GM21447 (cell line): Measurements from ENCODE around the gene NEMP1.
"Not testable (repeated sequence)": the region's sequence is repeated elsewhere in the genome, so short reads cannot be mapped to it uniquely, and the experiment has no call there.

Experiments
- ATAC-seq: cut with Tn5 transposase; IDR thresholded peaks from one replicate; pipeline ENCODE4 v1.9.1; 2021; ENCODE audit not compliant: unreplicated experiment

Gene NEMP1, protein sequence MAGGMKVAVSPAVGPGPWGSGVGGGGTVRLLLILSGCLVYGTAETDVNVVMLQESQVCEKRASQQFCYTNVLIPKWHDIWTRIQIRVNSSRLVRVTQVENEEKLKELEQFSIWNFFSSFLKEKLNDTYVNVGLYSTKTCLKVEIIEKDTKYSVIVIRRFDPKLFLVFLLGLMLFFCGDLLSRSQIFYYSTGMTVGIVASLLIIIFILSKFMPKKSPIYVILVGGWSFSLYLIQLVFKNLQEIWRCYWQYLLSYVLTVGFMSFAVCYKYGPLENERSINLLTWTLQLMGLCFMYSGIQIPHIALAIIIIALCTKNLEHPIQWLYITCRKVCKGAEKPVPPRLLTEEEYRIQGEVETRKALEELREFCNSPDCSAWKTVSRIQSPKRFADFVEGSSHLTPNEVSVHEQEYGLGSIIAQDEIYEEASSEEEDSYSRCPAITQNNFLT

DNA sequence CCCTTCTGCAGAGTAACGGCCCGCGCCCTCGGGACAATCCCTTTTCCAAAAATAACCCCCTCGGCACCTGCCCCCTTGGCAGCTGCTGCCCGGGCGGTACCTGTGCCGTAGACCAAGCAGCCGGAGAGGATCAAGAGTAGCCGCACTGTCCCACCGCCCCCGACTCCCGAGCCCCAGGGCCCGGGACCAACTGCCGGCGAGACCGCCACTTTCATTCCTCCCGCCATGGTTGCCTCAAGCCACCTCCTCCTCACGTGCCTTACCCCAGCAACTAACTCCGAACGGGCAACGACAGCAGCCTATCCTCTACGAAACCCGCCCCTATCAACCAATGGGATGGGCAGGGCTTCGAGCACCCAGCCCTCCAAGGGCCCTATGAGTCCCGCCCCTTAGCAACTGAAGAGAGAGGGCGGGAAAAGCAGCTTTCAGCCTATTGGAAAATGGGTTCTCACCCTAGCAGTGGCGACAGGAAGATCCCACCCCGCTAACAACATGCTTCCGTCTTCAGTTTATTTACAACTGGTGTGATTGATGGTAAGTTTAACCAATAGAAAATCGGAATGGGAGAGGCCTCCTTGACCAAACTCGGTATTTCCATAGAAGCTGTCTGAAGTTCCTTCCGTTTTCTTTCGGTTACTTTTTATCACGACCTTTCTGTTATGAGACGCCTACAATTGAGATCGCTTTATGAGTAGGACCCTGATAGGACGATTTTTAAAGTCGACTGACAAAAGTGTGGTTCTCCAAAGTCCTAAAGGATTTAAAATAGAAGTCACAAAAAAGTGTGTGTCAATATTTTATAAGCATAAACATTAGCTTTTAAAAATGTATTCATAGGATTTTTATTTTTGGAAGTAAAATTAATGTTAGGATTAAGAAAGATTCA, at the start of gene NEMP1:
NEMP1 (minus strand) TSS at position 273 of the 886 bp plus-strand sequence; CDS start at position 227, 46 bp downstream.
- ATAC-seq: peak; percentile 91

DNA sequence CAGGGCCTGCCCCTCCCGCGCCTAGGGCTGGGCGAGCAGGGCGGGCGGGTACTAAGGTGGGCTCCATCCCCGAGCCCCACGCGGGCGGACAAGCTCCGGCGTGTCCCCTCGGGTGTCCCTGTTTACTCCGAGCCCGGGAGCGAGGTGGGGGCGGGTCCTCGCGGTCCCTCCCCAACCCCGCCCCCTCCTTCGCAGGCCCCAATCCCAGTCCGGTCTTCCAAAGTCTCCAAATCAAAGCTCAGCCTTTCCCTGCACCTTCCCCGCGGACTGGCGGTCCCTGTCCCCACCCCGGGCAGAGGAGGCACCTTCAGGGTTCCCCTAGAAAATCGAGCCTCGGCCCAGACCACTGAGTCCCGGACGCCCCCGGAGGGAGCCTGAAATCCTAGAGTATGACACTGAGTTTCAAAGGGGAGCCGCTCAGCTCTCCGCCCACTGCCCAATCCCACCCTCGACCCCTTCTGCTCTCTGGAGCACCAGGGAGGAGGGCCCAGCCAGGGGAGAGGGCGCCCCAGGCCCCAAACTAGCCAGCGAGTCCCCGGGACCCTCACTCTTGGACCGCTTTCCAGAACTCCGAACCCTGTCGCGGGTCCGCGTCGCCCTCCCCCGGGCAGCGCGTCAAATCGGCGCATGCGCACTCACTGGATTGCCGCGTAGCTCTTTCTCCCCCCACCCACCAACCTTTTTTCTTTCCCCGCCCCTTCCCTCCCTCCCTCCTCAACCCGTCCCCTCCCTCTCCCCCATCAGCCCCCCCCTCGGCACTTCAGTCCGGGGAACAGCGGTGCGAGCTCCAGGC, 49.3 kb upstream of the NEMP1 start, which contains the start of gene LRP1:
LRP1 (plus strand) TSS at position 758 of the 793 bp plus-strand sequence. CDS start 482 bp downstream, outside the sequence.
- ATAC-seq: no peak

DNA sequence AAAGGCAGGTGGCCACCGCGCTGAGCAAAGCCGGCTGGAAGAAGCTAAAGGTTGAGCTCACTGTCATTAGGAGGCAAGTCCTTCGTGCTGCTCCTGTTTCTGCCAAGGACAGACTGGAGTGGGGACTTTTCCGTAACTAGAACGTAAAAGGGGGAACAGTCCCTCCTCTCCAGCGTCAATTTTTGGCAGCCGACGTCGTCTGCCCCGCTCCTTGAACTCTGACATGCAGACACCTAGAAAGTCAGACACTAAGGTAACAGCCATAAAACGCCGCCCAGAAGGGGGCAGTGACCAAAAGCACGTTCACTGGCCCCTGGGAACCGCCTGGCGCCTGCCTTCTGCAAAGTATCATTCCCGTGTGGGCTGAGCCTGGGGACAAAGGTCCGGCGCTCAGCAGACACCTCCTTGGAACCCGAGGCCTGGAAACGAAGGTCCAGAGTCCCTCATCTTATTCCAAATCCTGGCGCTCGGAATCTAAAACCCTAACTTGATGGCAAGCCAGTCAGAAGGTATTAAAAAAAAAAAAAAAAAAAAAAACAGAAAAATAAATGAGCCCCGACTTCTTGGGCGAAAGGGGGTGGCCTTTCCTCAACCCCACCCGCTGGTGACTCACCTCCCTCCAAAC, 48.6 kb upstream of the NEMP1 start:
- no peak for ATAC-seq

DNA sequence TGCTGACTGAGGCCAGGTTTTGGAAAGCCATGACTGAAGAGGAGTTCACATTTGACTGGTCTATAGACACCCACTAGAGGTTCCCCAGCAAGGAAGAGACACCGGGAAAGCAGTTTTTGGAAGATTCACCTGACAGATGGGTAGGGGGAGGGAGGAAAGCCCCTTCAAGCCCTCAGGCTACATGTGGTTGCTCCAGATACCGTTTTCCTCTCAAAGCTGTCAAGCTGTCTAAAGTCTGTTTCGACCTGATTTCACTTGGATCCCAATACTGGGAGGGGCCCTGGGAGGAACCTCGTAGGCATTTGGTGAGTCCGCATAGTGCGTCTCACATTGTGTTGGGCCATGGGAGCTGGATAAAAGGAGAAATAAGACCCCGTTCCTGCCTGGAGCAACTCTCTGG, 48.0 kb upstream of the NEMP1 start:
- ATAC-seq: no peak

DNA sequence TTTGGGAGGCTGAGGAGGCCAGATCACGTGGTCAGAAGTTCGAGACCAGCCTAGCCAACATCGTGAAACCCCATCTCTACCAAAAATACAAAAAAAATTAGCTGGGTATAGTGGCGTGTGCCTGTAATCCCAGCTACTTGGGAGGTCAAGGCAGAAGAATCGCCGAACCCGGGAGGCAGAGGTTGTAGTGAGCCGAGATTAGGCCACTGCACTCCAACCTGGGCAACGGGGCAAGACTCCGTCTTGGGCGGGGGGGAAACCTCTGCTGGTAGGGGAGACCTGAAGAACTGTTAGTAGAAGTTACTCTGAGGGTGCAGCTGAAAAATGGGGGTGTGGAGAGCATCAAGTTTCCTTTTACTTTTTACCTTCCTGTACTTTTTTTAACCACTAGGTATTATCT, 47.5 kb upstream of the NEMP1 start:
- no peak for ATAC-seq

DNA sequence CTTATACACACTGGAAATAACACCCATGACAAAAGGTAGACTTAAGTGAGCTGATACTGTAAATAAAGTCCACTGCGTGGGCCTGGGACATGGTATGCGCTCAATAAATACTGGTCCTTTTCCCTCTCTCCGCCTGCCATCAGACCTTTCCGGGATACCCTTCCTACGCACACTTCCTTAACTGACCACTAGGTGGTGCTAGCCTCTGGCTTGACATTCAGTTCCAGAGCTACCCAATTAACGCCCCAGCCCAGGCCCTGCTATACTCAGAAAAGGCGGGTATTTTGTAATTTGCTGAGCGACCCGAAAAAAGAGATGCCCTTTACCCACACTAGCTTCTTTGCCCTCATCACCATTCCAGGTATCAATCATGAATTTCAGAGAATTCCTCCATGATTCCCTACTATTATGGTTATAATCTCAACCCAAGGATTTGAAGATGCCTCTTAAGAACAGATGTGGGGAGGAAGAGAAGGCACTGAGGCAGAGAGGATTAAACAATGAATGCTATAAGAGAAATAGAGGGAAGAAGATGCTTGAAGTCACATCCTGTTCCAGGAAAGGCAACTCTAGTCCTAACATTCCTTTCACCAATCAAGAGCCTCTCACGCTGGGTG, 45.8 kb upstream of the NEMP1 start:
- ATAC-seq: no peak

DNA sequence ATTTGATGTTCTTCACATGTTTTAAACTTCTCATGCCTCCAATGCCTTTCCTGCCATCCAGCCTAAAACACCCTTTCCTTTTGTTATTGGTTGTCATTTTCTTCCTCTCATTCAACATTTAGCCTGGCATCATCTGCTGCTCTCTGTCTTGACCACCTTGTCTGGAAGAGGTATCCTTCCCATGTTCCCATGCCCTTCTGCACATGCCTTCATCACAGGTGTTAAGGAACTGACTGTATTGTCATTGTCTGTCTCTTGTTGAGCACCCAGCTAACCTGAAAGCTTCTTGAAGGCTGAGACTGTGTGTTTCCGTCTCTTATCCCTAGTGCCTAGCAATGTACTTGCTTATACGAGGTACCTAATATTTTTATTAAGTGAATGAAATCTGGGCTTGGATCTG, 45.2 kb upstream of the NEMP1 start:
- ATAC-seq: no peak

DNA sequence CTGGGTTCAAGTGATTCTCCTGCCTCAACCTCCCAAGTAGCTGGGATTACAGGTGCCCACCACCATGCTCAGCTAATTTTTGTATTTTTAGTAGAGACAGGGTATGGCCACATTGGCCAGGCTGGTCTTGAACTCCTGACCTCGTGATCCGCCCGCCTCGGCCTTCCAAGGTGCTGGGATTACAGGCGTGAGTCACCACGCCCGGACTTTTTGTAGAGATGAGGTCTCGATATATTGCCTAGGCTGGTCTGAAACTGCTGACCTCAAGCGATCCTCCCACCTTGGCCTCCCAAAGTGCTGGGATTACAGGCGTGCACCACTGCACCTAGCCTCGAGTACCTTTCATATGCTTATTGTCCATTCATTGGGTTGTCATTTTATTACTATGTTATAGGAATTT, 42.1 kb upstream of the NEMP1 start:
- ATAC-seq: not testable (repeated sequence)

DNA sequence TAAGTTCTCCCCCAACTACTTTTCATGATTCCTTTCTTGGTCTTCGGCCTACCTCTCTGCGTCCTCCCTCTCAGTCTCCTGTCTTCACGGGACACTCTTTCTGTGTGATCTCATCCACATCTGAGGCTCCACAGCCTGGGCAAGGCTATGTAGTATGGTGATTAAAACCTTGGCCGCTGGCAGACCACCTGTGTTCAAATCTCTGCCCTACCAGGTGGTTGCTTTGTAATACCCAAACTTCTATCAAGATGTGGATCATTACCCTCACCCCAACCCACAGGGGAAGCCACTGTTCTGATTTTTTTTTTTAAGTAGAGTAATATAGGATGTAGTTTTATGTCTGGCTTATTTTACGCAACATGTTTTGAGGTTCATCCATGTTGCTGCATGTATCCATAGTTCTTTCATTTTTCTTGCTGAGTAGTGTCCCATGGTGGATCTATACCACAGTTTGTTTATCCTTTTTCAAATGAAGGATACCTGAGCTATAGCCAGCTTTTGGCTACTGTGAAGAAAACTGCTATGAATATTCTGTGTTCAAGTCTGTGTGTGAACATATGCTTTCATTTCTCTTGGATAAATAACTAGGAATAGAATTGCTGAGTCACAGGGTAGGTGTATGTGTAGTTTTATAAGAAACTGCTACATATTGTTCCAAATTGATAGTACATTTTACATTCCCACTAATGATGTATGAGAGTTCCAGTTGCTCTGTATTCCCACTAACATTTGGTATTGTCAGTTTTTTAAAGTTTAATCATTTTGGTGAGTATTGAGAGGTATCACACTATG, 40.9 kb upstream of the NEMP1 start:
- ATAC-seq: no peak

DNA sequence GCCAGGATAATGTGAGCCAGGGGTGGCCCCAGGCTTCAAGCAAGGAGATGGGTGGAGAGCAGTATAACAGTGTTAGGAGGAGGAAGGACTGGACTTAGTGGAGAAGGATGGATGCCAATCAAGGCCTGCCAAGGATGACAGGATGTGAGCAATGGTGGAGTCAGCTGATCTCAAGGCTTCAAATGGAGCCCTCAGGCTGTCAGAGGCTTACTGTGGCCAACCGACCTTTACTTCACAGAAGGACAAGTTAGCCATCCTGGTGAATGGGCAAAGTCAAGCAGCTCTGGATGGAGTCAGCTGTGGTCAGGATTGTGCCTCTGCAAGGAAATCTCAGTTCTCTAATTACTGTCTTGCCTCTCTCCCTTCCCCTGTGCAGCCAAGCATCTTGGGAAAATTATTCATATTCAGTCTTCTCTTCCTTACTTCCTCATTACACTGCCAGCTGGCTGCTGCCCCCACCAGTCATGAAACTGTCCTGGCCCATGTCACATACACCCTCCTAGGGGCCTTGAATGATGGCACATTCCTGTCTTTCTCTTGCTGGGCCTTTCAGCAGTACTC, 40.2 kb upstream of the NEMP1 start:
- ATAC-seq: no peak

DNA sequence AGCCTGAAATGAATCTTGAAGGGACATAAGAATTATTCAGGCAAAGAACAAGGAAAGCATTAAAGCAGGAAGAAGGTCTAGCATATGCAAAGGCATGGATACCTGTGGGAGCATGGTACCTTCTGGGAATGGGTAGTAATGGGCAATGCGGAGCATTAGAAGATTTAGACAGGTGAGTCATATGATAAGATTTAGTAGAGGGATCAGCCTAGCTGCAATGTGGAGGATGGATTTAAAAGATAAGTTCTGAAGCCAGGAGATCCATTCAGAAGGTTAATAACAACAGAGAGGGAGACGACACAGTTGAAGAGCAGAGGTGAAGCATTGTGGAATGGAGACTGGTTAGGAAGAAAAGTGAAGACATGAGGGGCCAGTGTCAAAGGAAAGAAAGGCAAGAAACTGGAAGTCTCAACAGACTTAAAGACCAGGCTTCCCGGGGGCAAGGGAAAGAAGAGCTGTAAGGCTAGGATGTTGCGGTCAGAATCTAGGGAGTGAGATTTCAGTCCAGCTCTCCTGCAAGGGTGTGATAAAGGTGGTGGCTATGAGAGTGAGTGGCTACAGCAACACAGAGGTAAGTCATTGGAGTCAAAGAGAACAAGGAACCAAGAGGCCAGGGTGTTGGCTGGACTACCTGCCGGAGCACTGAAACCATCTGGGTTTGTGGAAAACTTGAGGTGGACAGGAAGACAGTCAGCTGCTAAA, 38.1 kb upstream of the NEMP1 start:
- ATAC-seq: no peak

DNA sequence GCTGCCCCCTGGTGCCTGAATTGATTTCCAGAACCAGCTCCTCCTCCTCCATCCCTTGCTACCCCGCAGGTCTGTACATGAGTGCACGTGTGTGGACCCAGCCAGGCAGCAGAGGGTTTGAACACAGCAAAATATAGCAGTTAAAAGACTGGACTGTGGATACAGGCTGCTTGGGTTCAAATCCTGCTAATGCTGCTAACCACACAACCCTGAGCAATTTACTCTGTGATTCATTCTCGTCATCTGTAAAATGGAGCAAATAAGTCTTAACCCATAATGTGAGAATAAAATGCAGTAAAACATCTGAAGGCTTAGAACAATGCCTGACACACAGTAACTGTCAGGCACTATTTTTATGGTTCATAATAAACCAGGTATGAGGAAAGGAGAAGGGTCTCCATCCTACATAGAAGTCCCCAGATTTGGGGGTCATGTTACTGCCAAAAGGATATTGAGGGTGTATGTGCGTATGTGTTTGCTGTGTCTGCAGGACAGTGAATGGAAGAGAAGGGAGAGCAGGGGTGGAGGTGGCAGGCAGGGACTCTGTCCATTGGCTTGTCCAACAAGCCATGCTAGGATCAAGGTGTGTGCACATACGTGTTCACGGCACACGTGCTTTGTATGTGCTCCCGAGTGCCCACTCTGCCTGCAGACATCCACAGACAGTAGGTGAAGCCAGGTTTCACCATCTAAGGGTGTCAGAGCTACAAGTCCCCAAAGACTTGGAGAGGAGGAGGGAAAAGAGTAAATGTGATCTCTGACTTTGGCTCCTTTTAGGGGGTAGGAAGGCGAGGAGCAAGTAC, 34.1 kb upstream of the NEMP1 start:
- peak; percentile 50 for ATAC-seq

DNA sequence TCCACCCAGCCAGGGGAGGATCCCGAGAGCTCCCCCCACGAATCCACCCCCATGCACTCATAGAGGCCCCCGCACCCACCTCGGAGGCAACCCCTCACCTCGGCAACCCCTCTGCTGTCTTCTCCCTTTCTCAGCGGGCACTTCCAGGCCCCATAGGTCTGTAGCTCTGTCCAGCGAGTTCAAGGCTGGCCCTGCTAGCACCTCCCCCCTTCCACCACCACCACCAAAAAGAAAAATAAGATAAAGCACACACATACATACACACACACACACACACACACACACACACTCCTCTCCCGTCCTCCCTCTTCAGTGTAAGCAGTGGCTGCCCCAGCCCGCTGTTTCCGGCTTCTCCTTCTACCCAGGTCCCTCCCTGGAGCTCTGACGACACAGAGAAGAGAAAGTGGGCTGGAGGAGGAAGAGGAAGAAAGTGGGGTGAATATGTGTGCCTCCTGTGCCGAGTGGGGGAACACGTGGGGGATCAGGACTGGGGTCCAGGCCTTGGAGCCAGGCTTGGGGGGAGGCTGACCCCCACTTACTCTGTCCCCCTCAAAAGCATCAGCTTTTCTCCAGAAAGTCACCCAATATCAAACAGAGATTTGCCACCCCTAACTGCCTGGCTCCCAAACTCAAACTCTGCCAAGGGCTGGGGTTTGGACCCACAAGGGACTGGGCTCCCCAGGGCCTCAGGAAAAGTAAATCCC, 32.6 kb upstream of the NEMP1 start, which contains the start of gene STAT6:
STAT6 (minus strand) TSS at position 332 of the 704 bp plus-strand sequence. CDS start 3,084 bp downstream, outside the sequence.
- ATAC-seq: peak; percentile 52

DNA sequence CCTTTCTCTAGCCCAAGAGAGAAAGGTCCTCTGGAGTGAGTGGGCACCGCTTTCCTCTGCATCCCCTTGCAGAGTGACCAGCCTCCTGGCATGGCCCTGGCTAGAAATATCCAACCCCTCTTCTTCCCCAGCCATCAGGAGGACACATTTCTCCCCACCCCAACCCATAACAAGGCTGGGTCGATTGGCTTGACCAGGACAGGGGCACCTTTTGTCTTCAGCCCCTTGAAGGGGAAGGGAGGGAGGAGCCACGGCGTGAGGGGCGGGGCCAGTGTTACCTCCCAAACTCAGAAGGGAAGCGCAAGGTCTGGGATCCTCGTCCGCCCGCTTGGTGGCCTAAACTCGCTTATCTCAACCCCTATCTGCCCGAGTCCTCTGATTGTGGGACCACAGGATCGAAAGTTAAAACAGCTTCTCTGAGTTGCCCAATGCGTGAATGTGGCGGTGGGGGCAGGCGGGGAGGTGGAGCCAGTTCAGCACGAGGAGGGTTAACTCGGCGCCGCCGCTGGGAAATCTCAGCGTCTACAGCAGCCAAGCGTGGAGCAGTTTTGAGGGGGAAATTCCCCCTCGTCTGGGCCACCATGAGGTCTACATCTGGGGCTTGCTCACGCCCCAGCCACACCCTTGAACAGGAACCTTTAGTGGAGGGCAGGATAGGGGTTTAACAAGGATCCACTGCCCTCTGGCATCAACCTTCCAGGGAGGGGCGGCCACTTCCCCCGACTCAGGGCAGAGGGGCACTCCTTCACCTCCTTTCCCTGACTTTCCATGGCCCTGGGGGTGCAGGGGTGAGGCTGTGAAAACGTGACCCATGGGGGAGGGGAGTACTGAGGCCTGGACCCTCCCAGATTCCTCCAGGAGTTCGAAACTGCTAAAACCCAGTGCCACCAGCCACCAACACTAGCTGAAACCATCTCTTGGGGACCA, 31.8 kb upstream of the NEMP1 start:
- ATAC-seq: peak; percentile 49

DNA sequence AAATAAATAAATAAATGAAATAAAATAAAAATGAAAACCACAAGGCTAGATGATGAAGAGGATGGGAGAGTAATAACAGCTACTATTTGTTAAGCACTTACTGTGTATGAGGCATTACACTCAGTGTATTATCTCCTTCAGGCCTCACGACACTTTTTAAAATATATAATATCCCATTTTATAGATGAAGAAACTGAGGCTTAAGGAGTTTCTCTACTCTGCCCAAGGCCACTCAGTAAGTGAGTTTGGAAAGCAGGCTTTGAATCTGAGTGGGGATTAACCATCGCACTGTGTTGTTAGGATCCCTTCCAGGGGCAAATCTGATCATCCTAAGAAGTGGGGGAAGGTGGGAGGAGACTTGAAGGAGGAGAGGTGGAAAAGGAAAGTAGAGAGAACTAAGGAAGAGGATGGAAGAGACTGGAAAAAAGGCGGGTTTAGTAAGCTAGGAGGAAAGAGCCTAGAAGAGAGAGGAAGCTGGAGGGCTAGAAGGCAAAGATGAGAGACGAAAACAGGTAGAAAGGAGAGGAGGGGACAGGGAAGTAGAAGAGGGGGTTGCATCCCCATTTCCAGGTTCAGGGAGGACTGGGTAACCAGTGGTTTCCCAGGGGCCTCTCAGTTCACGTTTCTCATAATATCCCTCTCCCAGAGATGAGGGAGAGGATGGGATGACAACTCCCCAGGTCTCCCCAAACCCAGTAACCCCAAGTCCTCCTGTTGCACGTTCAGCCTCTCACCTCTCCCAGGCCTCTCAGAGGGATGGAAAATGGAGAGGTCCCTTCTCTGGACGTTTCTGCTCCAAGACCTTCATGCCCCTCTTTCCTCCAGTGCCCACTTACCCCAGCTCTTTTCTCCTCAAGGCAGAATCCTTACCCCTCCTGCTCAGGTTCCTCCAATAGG, 30.9 kb upstream of the NEMP1 start:
- ATAC-seq: no peak
